ENCODE data around the gene SGMS1.
"Not testable (repeated sequence)": the region's sequence is repeated elsewhere in the genome, so short reads cannot be mapped to it uniquely, and the experiment has no call there.

Gene SGMS1

DNA sequence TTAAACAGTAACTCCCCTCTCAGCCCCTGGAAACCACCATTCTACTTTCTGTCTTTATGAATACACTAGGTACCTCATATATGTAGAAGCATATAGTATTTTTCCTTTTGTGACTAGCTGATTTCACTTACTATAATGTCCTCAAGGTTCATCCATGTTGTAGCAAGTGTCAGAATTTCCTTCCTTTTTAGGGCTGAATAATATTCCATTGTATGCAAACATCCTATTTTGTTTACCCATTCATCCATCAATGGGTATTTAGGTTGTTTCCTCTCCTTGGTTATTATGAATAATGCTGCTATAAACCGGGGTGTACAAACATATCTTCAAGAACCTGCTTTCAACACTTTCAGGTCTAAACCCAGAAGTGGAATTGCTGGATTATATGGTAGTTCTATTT lies 125.3 kb downstream of the SGMS1 start:
- no peak for DNase-seq (ENCODE audit: low read depth in 2 of 2)
- H3K4me3 ChIP-seq (replicated peaks in 1 of 2; ENCODE audit: low read depth in 2 of 2, low read length in 2 of 2) = no peak overlapping the region
- TF ChIP-seq, protein P1, sequence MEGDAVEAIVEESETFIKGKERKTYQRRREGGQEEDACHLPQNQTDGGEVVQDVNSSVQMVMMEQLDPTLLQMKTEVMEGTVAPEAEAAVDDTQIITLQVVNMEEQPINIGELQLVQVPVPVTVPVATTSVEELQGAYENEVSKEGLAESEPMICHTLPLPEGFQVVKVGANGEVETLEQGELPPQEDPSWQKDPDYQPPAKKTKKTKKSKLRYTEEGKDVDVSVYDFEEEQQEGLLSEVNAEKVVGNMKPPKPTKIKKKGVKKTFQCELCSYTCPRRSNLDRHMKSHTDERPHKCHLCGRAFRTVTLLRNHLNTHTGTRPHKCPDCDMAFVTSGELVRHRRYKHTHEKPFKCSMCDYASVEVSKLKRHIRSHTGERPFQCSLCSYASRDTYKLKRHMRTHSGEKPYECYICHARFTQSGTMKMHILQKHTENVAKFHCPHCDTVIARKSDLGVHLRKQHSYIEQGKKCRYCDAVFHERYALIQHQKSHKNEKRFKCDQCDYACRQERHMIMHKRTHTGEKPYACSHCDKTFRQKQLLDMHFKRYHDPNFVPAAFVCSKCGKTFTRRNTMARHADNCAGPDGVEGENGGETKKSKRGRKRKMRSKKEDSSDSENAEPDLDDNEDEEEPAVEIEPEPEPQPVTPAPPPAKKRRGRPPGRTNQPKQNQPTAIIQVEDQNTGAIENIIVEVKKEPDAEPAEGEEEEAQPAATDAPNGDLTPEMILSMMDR (IDR thresholded peaks at IDR 0.05; ENCODE audit: low read depth, low read length) = no peak

DNA sequence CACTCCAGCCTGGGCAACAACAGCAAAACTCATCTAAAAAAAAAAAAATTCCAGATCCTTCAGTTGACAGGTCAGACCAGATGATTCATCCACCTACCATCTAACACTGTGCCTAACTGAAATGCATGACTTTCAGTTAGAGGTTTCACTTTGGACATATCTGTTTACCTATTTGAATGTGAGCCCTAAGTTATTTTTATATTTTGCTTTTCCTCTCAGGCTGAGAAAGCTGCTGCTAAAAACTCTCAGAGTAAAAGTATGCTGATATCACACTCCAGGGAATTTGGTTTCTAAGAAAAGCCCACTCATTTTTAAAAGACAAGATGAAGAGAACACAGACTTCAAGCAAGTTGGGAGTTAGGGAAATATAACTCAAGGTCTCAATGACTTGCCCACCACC lies 126.0 kb downstream of the SGMS1 start:
- H3K4me3 ChIP-seq (replicated peaks in 1 of 2; ENCODE audit: low read depth in 2 of 2, low read length in 2 of 2) = peak overlapping the region in 1 of 2 donors; percentile 12
- DNase-seq (ENCODE audit: low read depth in 2 of 2) = peak; percentile 69 to 78
- TF ChIP-seq, protein P1 (IDR thresholded peaks at IDR 0.05; ENCODE audit: low read depth, low read length) = no peak

DNA sequence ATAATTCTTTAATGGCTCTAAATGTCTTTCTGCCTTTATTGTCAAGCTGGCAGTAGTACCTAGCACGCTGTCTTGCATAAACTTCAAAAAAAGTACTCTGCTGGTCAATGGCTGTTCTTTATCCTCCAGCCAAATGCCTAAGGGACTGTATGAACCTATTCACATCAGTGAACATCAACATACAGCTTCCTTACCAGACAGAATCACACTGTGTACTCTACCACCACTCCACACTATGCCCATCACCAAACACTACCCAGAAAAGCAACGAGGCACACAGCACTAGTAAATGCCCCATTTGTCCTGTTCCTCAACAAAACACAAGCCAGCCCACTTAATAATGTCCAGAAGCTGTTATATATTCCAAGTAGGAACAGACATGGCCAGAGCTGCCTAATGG lies 127.5 kb downstream of the SGMS1 start:
- H3K4me3 ChIP-seq (replicated peaks in 1 of 2; ENCODE audit: low read depth in 2 of 2, low read length in 2 of 2) = no peak overlapping the region
- TF ChIP-seq, protein P1 (IDR thresholded peaks at IDR 0.05; ENCODE audit: low read depth, low read length) = no peak
- DNase-seq (ENCODE audit: low read depth in 2 of 2) = no peak

DNA sequence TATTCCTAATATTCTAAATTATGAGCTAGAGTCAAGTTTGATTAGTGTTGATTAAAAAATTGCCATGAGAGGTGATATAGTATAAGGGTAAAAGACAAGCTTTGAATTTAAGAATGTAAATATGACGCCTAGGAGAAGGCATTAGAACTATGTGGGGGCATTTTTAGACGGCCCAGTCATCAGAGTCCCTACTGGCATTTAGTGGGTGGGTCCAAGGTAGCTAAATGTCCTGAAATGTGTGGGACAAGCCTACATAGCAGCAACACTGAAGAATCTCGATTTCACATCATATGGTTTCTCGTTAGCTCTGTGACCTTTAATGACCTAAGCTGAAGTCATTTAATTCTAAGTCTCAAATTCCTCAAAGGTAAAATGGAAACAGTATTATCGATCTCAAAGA lies 133.5 kb downstream of the SGMS1 start:
- no peak overlapping the region for H3K4me3 ChIP-seq (replicated peaks in 1 of 2; ENCODE audit: low read depth in 2 of 2, low read length in 2 of 2)
- TF ChIP-seq, protein P1 (IDR thresholded peaks at IDR 0.05; ENCODE audit: low read depth, low read length) = no peak
- DNase-seq (ENCODE audit: low read depth in 2 of 2) = peak in 1 of 2 donors; percentile 9

DNA sequence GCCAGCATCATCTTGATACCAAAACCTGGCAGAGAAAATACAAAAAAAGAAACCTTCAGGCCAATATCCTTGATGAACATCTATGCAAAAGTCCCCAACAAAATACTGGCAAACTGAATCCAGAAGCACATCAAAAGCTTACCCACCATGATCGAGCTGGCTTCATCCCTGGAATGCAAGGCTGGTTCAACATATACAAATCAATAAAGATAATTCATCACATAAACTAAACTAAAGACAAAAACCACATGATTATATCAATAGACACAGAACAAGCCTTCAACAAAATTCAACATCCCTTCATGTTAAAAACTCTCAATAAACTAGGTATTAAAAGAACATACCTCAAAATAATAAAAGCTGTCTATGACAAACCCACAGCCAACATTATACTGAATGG lies 139.2 kb downstream of the SGMS1 start:
- DNase-seq (ENCODE audit: low read depth in 2 of 2); H3K4me3 ChIP-seq (replicated peaks in 1 of 2; ENCODE audit: low read depth in 2 of 2, low read length in 2 of 2): not testable (repeated sequence)

DNA sequence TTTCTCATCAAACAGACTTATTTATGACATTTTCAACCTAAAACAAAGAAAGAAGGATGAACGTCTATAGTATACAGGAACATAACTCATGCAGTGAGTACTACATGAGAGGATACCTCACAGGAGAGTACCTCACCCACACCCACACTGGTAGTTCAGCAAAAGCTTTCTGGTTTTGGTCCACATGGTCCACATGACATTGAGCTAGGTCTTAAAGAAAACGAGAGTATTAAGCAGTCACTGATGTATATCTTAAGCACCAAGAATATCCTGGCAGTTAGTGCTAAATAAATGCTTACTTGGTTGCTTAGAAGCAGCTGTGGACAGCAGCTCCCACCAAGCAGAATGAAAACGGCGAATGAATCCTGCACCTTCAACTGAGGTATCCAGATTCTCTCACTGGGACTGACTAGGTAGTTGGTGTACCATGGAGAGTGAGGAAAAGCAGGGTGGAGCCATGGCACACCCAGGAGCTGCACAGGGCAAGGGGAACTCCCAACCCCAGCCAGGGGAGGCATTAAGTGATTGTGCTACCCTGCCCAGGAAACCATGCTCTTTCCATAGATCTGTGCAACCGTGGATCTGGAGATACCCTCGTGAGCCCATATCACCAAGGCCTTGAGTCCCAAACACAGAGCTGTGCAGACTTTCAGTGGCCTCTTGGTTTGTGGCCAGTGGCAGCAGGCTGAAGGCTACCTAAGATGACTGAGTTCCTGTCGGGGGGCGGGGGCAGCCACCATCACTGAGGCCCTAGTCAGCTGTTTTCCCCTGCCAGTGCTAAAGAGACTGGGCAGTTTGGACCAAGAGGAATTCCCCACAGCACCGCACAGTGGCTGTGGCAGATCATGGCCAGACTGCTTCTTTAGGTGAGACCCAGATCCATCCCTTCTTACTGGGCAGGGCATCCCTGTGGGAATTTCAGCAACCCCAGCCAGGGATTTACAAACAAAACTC lies 143.4 kb downstream of the SGMS1 start:
- no peak overlapping the region for H3K4me3 ChIP-seq (replicated peaks in 1 of 2; ENCODE audit: low read depth in 2 of 2, low read length in 2 of 2)
- DNase-seq (ENCODE audit: low read depth in 2 of 2) = no peak
- TF ChIP-seq, protein P1 (IDR thresholded peaks at IDR 0.05; ENCODE audit: low read depth, low read length) = no peak

DNA sequence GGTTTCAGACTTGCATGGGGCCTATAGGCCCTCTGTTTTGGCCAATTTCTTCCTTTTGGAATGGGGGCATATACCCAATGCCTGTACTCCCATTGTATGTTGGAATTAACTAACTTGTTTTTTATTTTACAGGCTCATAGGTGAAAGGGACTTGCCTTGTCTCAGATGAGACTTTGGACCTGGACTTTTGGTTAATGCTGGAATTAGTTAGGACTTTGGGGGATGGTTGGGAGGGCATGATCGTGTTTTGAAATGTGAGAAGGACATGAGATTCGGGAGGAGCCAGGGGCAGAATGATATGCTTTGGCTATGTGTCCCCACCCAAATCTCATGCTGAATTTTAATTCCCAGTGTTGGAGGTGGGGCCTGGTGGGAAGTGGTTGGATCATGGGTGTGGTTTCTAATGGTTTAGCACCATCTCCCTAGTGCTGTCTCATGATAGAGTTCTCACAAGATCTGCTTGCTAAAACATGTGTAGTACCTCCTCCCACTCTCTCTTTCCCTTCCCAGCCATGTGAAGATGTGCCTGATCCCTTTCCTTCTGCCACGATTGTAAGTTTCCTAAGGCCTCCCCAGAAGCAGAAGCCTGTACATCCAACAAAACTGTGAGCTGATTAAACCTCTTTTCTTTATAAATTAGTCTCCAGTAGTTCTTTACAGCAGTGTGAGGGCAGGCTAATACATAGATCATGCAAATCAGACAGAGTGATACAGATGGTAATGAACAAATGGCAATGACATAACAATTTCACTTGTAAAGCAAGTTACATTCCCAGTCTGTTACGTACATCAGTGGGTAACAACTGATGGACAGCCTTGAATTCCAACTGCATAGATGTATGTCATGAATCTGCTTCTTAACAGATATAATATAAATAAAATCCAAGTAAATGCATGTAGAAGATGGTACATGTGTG lies 146.2 kb downstream of the SGMS1 start:
- no peak overlapping the region for H3K4me3 ChIP-seq (replicated peaks in 1 of 2; ENCODE audit: low read depth in 2 of 2, low read length in 2 of 2)
- TF ChIP-seq, protein P1 (IDR thresholded peaks at IDR 0.05; ENCODE audit: low read depth, low read length) = no peak

More for the DNA sequence above, 146.2 kb downstream of the SGMS1 start:
- no peak for DNase-seq (ENCODE audit: low read depth in 2 of 2)
